GM19099 (cell line): ENCODE data around the gene KIFC3.

ENCODE experiments used
- POLR2A ChIP-seq: IDR thresholded peaks from 3 replicates; pipeline ENCODE4 v1.6.1; 2011; ENCODE audit warnings: low read depth; ENCODE audit not compliant: insufficient read length; ENCODE audit errors: extremely low read depth

The KIFC3 gene

DNA sequence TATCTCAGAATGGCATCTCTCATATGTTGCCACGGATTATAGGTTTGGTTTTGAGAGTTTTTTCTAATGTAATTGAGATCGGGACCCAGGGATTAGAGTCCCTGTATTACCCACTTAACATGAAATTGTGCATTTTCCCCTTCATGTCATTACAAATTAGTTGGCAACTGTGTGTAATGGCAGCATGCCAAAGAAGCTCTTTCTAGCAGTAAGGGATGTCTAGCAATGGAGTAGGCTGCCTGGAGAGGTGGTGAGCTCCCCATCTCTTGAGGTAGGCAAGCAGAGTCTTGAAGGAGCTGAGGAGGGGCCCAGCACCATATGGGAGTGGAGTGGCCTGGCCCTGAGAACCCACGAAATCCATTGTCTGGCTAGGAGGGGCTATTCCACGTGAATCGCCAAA, 76.7 kb downstream of the KIFC3 start:
- no peak for TF ChIP-seq POLR2A

DNA sequence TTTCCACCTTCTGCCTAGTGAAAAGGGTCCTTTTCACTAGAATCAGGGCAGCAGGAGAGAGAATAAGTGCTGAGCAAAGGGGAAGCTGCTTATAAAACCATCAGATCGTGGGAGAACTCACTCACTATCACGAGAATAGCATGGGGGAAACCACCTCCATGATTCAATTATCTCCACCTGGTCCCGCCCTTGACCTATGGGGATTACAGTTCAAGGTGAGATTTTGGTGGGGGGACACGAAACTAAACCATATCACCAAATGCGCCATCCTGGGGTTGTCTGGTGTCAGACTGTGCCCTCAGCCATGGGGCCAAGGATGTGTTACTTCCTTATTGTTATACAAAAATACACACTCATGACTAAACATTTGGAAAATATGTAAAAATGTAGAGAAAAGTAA, 77.1 kb downstream of the KIFC3 start:
- no peak for TF ChIP-seq POLR2A

DNA sequence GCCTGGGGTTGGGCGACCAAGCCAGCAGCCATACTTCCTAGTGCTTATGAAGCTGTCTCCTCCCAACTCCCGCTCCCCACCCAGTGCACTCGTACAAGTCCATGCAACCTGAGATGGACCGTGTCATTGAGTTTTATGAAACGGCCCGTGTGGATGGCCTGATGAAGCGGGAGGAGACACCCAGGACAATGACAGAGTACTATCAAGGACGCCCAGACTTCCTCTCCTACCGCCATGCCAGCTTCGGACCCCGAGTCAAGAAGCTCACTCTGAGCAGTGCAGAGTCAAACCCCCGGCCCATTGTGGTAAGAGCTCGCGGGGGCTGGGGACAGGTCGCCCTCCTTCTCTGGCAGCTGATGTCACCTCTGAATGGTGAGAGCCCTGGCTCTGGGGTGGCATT, 77.8 kb downstream of the KIFC3 start:
- TF ChIP-seq POLR2A, result no peak

DNA sequence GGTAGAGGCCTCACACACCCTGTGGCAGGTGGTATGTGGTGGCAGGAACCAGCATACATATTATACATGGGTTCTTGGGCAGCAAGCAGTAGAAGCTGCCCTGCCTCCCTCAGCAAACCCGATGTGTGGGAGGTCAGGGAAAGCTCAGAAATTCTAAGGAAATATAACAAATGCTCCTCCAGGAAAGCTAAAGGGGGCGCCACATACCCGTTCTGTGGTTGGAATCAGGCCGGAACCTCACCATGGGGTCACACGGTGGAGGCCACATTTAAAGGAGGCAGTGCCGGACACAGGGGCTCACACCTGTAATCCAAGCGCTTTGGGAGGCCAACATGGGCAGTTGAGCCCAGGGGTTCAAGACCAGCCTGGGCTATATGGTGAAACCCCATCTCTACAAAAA, 79.1 kb downstream of the KIFC3 start:
- TF ChIP-seq POLR2A, result no peak

DNA sequence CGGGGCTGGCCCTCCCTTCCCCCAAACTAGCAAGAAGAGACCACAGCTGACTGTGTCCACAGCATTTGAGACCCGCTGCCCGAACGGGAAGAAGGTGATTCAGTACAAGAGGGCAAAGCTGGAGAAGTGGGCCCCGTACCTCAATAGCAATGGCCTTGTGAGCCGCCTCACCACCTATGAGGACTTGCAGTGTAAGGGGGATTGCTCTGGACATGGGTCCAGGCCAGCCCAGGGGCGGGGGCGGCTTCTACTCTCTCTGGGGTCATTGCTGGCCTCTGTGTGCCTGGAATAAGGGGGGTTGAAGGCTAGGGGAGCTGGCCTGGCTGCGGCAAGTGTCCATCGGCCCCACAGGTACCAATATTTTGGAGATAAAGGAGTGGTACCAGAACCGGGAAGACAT, 79.6 kb downstream of the KIFC3 start:
- no peak for TF ChIP-seq POLR2A

DNA sequence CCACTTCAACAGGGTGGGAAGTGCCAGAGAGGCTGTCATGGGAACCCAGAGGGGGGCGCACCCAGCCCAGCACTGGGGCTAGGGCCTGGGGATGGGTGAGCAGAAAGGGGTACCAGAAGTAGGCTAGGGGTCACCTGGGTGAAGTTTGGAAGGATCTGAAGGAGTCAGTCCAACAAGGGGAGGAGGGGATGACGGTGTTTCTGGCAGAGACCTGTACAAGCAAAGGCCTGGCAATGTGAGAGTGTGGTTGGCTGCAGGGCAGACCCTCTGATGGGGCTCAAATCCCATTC, 80.1 kb downstream of the KIFC3 start:
- no peak for TF ChIP-seq POLR2A

DNA sequence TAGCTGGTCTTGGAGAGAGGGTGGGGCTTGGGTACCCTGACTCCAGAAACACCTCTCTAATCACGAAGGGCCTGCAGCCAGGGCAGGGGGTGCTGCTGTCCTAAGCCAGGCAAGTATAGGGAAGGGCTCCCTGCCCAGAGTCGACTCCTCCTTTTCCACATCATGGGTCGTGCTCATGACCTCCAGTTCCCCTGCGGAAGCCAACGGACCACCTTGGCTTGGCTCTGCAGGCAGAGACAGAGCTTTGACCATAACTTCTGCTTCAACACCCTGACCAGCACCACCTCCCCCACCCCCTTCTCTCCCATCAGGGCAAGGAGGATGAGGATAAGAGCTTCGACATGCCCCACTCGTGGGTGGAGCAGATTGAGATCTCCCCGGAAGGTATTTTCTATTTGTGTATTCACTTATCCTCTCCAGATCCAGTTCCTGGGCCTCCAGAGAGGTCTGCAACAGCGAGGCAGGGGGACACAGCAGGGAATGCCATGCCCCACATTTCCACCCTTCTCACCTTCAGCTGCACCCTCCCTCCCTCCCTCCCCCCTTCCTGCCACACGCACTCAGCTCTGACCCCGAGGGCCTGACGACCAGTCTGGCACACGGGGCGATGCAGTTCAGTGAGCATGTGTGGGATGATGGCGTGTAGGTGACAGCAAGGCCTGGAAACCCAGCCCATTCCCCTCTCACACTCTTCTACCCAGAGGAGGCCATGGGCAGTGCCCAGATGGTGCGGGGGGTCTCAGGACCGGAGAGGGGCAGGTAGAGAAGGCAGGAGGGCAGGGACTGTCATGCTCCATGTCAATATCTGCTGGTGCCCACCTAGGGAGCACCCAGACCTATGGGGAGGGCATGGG, 80.7 kb downstream of the KIFC3 start:
- TF ChIP-seq POLR2A, result no peak

DNA sequence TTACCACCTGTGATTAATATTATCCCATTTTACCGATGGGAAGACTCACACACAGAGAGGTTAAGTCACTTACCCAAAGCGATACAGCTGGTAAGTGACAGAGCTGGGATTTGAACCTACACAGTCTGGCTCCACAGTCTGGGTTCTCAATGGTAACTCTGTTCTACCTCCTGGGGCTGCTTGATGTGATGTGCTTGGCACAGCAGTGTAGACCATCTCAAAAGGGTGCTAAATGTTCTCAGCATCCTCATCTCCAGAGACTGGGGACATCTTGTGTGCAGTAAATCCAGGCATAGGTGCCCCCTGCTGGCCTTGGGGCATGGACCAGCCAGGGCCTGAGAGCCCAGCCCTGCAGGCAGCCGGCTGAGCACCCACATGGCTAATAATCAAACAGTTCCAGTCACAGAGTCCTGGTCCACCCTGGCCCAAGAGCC, 82.1 kb downstream of the KIFC3 start:
- no peak for TF ChIP-seq POLR2A

DNA sequence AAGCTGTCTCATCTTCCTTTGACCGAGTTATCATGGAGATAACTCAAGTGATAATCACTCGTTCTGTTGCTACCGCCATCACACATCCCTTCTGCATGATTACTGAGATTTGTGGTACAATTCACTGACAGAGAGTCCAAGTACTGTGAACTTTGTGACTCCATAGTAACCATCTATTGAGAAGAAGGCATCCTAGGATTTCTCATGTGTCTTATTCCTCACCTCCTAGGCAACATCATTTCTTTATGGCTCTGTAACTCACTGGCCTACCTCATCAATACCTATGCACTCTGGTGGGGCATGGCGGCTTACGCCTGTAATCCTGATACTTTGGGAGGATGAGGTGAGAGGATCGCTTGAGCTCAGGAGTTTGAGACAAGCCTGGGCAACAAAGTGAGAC, 88.2 kb downstream of the KIFC3 start:
- no peak for TF ChIP-seq POLR2A

DNA sequence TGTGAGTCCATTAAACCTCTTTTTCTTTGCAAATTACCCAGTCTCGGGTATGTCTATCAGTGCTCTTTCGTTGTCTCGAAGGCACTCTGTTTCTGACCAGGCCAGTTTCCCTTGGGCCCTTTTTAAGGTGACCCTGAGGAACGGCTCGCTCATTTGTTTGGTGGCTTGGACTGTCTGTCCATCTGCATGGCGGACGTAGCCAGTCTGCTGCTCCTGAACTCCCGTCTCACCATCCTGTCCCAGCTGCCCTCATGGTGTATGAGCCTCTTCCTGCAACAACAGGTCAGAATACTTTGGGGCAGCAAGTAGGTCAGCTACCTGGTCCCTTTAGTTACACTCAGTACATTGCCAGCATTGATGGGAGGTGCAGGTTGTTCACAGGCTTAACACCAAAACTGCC, 88.7 kb downstream of the KIFC3 start:
- no peak for TF ChIP-seq POLR2A

DNA sequence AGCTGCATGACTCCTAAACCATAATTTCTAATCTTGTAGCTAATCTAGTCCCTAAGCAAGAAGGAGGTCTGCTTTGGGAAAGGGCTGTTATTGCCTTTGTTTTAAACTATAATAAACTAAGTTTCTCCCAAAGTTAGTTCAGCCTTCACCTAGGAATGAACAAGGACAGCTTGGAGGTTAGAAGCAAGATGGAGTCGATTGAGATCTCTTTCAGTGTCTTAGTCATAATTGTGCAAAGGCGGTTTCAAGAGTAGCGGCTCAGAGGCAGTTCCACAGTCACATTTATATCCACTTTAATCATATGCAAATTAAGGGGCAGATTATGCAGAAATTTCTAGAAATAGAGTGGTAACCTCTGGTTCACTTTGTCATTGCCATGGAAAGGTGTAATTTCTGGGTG, 90.3 kb downstream of the KIFC3 start:
- TF ChIP-seq POLR2A, result no peak

DNA sequence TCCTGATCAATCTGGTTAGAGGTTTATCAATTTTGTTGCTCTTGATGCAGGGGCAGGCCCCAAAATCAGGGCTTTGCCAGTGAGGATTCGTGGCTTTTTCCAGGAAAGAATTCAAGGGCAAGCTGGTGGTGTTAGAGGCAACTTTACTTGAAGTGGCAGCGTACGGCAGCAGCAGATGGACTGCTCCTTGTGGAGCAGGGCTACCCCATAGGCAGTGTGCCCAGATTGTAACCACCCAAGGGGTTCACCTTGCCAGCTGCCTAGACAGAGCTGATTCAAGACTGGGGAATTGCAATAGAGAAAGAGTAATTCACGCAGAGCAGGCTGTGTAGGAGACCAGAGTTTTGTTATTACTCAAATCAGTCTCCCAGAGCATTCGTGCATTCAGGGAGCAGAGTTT, 90.9 kb downstream of the KIFC3 start:
- no peak for TF ChIP-seq POLR2A

DNA sequence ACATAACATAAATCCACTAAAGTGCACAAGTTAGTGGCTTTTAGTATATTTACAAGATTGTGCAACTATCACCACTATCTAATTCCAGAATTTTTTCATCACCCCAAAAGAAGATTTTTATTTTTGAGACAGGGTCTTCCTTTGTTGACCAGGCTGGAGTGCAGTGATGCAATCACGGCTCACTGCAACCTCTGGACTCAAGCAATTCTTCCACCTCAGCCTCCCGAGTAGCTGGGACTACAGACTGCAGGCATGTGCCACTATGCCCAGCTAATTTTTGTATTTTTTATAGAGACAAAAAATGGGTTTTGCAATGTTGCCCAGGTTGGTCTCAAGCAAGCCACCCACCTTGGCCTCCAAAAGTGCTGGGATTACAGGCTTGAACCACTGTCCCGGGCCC, 92.6 kb downstream of the KIFC3 start:
- no peak for TF ChIP-seq POLR2A
